ENCODE results near the gene ZFR2. TPM values are rescaled to one million over a fixed set of nuclear protein-coding genes. Genes with fewer than 3 reads are reported as not detected.

The ZFR2 gene
- total RNA-seq, 1 experiment from 2014 or later = not detected

DNA sequence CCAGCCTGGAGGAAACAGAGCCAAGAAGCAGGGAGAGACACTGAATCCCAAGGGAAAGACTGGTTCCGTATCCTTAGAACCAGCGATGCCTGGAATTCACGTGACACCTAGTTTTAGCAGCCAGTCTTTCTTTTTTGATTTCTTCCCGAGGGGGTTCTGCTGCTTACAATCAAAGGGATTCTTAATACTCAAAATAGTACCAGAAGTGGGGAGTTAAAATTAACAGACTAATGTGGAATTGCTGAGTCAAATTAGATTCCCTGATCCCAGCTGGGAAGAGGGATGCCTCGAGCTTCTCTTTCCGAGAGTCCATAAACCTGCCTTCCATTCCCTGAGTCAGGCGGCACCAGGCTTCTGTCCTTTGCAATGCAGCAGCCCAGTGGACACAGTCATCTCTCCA lies 77.9 kb downstream of the ZFR2 start:
- DNase-seq (ENCODE audit: low read depth) = no peak

DNA sequence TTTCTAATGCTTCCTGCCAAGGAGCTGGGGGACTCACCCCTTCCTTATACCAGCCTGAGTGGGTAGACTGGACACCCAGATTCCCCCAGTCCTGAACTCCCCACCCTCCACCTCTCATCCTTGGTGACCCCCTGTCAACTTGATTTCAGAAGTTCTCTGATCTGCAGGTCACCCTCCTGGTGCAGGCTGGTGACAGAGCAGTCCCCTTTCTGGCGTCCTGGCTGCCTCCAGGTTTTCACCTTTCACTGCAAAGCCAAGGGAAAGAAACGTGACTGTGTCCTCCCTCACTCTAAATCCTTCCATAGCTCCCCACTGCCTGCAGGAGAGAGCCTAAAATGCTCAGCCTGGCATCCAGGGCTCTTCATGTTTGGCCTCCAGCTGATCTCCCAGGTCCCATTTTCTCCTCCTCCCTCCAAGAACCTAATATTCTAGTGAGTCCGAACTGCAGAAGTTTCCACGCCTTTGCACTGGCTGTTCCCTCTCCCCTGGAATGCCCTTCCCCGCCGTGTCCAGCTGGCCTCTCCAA lies 78.6 kb downstream of the ZFR2 start:
- no peak for DNase-seq (ENCODE audit: low read depth)

DNA sequence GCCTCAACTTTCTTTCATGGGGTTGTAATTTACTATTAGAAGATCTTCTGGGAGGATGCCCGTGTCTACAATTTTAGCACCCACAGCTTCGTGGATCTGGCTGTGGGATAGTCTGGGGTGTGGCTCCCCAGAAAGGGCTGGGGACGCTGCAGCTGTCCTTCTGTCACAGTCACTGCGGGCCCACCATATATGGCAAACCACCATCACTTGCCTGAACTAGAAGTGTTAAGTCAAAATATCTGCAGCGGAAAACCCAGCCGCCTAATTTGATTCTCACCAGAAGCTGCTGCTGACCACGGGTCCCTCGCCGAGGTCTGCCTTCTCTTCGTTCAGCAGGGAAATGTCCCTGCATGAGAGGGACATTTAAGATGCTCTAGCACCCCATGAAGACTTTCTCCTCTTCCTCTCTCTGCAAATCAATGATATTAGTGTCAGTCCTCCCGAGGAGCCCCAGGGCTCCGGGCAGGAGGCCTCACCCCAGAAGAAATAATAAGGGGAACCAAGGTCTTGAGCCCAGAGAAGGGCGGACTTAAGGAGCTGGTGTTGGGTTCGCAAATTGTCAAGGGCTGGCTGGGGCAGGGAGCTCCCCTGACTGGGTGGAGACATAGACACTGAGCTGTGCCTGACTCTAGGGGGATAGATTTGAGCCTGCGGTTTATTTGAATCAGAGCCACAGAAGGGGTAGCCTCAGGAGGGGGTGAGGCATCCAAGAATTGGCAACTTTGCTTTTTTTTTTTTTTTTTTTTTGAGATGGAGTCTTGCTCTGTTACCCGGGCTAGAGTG lies 79.7 kb downstream of the ZFR2 start:
- no peak for DNase-seq (ENCODE audit: low read depth)

DNA sequence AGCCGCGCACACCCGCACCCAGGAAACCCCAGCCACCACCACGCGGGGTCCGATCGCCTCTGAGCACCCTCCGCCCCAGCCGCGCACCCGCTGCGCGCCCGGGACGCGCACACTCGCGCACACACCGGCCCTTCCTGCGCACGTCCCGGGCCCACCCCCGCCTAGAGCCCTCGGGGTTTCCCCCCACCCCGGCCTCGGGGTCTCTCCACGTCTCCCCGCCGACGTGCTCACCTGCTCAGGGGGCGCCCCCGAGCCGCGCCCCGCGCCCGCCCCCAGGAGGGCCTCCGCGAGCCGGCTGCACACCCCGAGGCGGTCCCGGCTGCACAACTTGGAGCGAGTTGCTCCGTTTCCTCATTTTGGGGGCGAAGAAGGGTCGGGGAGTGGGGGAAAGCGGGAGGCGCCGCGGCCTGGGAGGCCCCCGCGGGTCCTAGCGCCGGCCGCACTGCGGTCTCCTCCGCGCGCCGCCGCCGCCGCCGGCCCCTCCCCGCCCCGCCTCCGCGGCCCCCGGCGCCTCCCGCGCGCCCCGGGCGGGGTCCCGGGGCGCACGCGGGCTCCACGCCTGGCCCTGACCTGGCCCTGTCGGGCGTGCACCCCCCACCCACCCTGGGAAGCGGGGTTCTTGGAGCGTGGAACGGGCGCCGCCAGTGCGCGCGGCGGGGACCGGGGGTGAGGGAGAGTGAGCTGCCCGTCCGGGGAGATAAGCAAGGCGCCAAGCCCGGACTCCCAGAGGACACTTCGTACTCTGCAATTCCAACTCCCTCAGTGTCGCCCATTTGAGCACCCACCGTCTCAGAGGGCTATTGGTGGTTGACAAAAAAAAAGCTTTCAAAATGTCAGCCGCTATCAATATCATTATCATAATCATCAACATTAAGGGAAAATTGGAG lies 82.7 kb downstream of the ZFR2 start, which contains the start of gene MATK:
TSS of gene MATK (minus strand) at position 444 of the 887 bp plus-strand sequence. CDS start 1,246 bp downstream, outside the sequence.
- DNase-seq (ENCODE audit: low read depth) = no peak

DNA sequence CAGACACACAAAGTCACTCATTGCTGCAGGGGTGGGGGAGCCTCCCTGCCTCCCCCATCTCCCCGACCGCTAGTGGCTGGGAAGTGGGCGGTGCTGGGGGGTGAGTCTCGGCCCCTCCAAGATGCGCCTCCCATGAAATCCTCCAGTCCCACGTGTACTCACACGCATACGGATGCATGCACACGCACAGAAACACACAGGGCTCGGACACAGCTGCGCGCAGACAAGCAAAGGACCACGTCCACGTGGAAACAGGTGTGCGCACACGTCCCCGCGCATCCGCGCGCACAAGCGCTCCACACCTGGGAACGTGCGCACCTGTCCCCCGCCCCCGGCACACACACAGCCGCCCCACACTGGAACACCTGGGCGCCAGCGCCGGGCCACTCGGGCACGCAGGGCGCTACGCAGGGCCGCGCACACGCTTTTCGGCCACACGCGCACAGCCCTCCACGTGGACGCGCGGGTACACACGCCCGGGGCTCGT lies 83.3 kb downstream of the ZFR2 start:
- no peak for DNase-seq (ENCODE audit: low read depth)

DNA sequence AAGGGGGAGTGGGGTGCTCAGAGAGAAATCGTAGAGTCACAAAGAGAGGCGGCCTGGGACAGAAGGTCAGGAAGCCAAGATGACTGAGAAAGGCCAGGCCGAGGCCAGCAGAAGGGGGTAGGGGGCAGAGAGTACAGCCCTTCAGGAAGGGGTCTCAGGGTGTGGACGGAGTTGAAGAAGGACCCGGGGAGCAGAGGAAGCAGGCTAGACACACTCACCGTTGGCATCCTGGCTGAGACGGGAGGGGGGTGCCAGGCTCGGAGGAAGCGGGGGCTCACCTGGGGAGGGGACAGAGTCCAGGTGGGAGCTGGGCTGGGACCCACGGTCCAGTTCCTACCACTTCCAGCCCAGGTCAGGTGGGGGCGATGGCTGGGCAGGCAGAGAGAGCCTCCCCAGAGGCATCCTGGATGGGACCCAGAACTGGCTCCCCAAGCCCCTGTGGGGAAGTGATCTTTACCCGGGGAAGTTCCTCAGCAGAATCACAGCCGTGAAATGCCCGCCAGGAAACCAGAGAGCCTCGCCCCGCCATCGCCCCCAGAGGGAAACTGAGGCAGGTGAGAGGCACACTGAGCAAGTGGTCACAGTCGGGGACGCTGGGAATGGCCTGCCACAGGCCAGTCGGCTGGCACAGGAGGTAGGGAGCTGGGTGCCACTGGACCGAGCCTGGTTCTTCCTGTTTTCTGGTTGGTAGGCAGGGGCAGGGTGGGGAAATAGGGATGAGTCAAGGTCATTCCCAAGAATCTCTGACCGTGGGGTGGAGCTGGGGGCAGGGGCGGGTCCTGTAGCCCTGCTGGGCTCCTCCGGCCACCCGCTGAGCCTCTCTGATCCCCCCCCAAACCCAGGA lies 84.0 kb downstream of the ZFR2 start:
- no peak for DNase-seq (ENCODE audit: low read depth)

DNA sequence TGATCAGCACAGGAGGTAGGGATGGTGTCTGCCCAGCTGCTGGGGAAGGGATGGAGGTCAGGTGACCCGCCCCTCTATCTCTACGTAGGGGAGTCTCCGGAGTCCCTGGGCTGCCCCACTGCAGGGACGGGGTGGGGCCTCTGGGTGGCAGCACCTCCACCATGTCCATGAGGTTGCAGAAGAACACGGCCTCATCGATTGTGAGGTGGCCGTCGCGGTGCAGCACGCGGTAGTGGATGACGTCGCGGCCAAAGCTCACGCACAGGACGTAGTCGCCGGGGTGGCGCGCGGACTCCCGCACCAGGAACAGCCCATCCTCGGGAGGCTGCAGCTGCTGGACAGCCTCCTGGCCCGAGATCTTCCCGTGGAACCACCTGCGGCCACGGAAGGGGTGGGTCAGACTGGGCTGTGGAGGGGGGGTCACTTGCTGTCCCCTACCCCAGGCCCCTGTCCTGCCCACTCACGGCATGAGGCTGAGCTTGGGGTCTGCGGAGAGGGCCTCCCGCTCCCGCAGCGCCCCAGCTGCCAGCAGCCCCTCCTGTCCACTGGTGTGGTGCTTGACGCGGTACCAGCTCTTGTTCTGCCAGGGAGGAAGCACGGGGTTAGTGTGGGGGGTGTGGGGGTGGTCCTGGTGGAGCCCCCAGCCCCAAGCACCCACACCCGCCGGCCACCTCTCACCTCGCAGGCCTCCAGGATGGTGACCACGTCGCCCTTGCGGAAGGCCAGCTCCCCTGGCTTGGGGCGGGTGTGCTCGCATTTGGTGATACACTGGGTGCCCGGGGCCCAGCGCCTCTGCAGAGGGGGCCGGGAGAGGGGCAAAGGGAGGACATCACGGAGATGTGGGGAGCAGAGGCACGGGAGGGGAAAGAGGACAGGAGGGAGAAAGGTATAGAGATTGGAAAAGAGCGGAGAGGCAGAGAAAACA lies 84.9 kb downstream of the ZFR2 start:
- no peak for DNase-seq (ENCODE audit: low read depth)

- DNase-seq (ENCODE audit: low read depth) = no peak
Observed at GRCh38 chr19:3782903-3783302, 85.9 kb downstream of the ZFR2 start.

DNA sequence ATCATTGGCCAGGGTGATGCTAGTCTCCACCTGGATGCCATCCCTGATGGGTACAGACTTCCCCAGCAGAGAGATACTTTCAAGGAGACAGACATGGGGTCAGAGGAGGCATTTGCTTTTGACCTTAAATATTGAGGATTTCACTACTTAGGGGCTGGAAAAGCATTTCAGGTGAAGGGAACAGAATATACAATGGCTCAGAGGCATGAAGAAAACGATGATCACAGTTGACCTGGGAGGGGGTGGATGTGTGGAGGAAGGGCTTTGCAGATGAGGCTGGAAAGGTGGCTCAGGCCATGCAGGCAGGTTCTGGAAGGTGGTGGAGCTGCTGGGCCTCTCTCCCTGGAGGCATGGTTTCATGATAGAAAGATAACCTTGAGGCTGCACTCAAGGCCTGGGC lies 86.5 kb downstream of the ZFR2 start:
- no peak for DNase-seq (ENCODE audit: low read depth)

GRCh38 chr19:3781603-3782002 lies 87.2 kb downstream of the ZFR2 start:
- DNase-seq (ENCODE audit: low read depth) = no peak

GRCh38 chr19:3780786-3781304 lies 88.0 kb downstream of the ZFR2 start:
- DNase-seq (ENCODE audit: low read depth) = no peak

GRCh38 chr19:3778899-3779723 lies 89.7 kb downstream of the ZFR2 start:
- DNase-seq (ENCODE audit: low read depth) = no peak

- DNase-seq (ENCODE audit: low read depth) = no peak
Observed at GRCh38 chr19:3778104-3778867, 90.6 kb downstream of the ZFR2 start.

DNA sequence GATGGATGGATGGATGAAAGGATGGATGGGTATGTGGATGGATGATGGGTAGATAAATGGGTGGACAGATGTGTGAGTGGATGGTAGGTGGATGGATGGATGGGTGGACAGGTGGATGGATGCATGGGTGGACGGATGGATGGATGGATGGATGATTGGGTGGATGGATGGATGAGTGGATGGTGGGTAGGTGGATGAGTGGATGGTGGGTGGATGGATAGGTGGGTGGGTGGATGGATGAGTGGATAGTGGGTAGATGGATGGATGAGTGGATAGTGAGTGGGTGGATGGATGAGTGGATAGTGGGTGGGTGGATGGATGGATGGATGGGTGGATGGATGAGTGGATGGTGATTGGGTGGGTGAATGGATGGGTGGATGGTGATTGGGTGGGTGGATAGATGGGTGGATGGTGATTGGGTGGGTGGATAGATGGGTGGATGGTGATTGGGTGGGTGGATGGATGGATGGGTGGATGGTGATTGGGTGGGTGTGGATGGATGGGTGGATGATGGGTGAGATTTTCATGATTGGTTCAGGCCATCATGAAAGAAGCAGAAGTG lies 92.3 kb downstream of the ZFR2 start:
- DNase-seq (ENCODE audit: low read depth) = no peak

- DNase-seq (ENCODE audit: low read depth) = no peak
Observed at GRCh38 chr19:3775831-3776230, 93.0 kb downstream of the ZFR2 start.

DNA sequence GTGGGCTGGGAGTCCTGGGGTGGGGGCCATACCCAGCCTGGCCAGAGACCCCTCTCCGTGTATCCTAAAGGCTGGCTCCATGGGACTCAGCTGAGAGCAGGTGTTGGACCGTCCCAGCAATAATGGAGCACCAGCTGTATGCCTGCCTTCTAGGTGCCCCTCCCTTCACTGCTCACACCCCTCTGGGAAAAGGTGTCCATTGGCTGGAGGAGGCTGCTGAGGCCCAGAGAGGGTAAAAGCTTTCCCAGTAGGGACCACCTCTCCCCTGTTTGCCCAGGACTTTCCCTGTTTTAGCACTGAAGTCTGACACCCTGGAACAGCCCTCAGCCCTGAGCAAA lies 93.5 kb downstream of the ZFR2 start:
- no peak for DNase-seq (ENCODE audit: low read depth)

DNA sequence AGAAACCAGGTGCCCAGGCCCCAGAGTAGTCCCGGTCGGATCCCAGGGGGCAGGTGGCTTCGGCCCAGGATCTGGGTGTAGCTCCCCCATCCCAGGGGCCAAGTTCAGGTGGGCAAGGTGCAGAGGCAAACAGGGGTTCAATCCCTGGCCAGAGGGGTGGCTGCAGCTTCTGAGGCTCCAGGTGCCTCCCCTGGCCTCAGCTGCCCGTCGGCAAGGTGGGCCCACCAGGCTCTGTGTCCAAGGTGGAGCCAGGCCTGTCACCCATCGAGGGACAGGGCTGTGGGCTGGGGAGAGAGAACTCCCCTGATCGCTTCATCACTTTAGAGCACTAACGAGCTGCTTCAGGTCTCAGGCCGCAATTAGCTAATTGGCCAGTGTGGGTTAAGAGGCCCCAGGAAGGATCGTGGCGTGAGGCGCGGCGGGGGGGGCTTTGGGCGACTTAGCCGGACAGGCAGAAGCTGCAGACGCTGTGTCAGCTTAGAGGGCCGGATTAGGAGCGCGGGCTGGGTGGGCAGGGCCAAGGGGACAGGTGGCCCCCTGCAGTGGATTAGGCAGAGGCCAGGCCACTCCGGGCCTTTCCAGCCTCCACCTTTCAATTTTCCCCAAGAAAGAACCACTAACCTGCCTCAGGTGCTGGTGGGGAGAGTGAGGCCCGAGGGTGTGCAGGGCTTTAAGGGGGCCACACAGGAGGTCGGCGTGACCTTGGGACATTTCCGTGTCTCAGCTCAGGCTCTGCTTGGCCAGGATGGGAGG lies 94.0 kb downstream of the ZFR2 start:
- no peak for DNase-seq (ENCODE audit: low read depth)
